Heart right ventricle (tissue), 16 donors: Measurements from ENCODE around the gene AIRE. TPM values are rescaled to one million over a fixed set of nuclear protein-coding genes. Genes with fewer than 3 reads are reported as not detected.

ENCODE experiments used
- ATAC-seq, 8 donors: fragments of 200-7000 bp; cut with Tn5 transposase; one replicate each; pipeline ENCODE4 v1.9.1; 2020; ENCODE audit warnings: mild to moderate bottlenecking in 8 of 8, moderate library complexity in 8 of 8, moderate number of reproducible peaks in 1 of 8
- DNase-seq, 2 donors: peaks; one replicate each; pipeline ENCODE4 v3.0.0-alpha.2; 2020
- H3K27ac ChIP-seq, 10 donors: fragments of 200-600 bp; sonication (generic) in 2 of 10; one replicate each; pipeline versions ENCODE4 v1.5.0 to v1.8.0; 2020 to 2022; ENCODE audit warnings: mild to moderate bottlenecking in 3 of 10
- H3K27me3 ChIP-seq, 7 donors: fragments of 200-600 bp; one replicate each; pipeline ENCODE4 v1.8.0; 2021 to 2022; ENCODE audit warnings: mild to moderate bottlenecking in 2 of 7
- H3K36me3 ChIP-seq, 9 donors: fragments of 200-600 bp; sonication (generic) in 1 of 9; one replicate each; pipeline versions ENCODE4 v1.5.0 to v1.8.0; 2020 to 2022; ENCODE audit warnings: mild to moderate bottlenecking in 2 of 9
- H3K4me1 ChIP-seq, 9 donors: fragments of 200-600 bp; sonication (generic) in 1 of 9; one replicate each; pipeline versions ENCODE4 v1.5.0 to v1.8.0; 2020 to 2022; ENCODE audit warnings: mild to moderate bottlenecking in 4 of 9
- H3K4me3 ChIP-seq, 10 donors: fragments of 200-600 bp; sonication (generic) in 2 of 10; one replicate each; pipeline versions ENCODE4 v1.5.0 to v1.8.0; 2020 to 2022; ENCODE audit warnings: mild to moderate bottlenecking in 7 of 10, moderate library complexity in 2 of 10
- H3K9me3 ChIP-seq, 11 donors: fragments of 200-600 bp in 10 of 11; sonication (generic) in 2 of 11; one replicate each; pipeline versions ENCODE4 v1.5.0 to v1.8.0; 2013 to 2022; ENCODE audit warnings: mild to moderate bottlenecking in 2 of 11, control low read depth in 1 of 11, moderate library complexity in 1 of 11
- WGBS, 2 donors: extraction: QIAGEN DNeasy Blood & Tissue Kit; methylation state at CpG; one replicate each; pipeline ENCODE4 v1.1.7; 2013; ENCODE audit warnings: inconsistent platforms in 1 of 2; 5-methylcytosine and 5-hydroxymethylcytosine counted together
- intact Hi-C, 10 donors: fragments of 100-400 bp; cut with DNase I; formaldehyde crosslinking; loops; one replicate each; pipeline versions ENCODE4 v1.11.1 to v1.14.2; 2022
- polyA plus RNA-seq, 2 donors: library from polyadenylated mRNA; stranded (reverse); fragments of 200-250 nt; gene quantifications; one replicate each; pipeline ENCODE4 v1.2.3, GENCODE V29; 2013
- total RNA-seq, 10 donors: library from RNA; stranded (reverse); fragmentation: NEBNext Ultra II Directional in 3 of 10; extraction: Animal tissue kit (Norgen Biotek cat#: 25700) in 3 of 10; gene quantifications; one replicate each; pipeline versions ENCODE4 v1.2.1 to v1.2.4, GENCODE V29; 2021 to 2023
- TF ChIP-seq, protein P1 (sequence below), 9 donors: fragments of 200-600 bp; sonication (generic) in 2 of 9; IDR thresholded peaks; one replicate each; pipeline versions ENCODE4 v1.5.0 to v1.8.0; 2021 to 2022; ENCODE audit warnings: antibody characterized with exemption in 9 of 9, mild to moderate bottlenecking in 5 of 9, moderate library complexity in 1 of 9
- donor health status: Arrhythmogenic right ventricular cardiomyopathy.
- donor health status: ischemic (EF 13 %, LVEDD 7.1; RV severe dilation, severe dysfunction).
- donor health status: healthy with polysubstance abuse.
- donor health status: DM: no; HTN: yes; CAD: no.
- donor health status: DM: no; HTN: no; CAD: no.
- donor health status: ischemic (EF 25% LVEDD 6.9; RV normal size, moderate dysfunction).
- donor health status: ischemic (EF 25% LVEDD 5.7; RV mildly dilated, moderate dysfunction).
- donor health status: healthy.
- donor health status: DM: yes; HTN: yes; CAD: no.
- donor health status: Ischemic cardiomyopathy.
- donor health status: ischemic (EF 35%, LVEDD 5.7; RV mildly dilated, moderate dysfunction).
- donor health status: nonischemic (EF 11% LVEDD 7.7; RV severe dilation, severe dysfunction).
- donor health status: DM: yes; HTN: yes; CAD: no.
- donor health status: PGD.
- donor health status: ischemic (EF 29% LVEDD 5.4; RV normal size, mild dysfunction).
- donor health status: nonischemic (EF 23%, LVEDD 6.1; RV moderate dilation, normal function).

Gene AIRE
- total and polyA plus RNA-seq, 12 donors: 0.05 to 0.10 (median 0.06) TPM; not detected in 9

DNA sequence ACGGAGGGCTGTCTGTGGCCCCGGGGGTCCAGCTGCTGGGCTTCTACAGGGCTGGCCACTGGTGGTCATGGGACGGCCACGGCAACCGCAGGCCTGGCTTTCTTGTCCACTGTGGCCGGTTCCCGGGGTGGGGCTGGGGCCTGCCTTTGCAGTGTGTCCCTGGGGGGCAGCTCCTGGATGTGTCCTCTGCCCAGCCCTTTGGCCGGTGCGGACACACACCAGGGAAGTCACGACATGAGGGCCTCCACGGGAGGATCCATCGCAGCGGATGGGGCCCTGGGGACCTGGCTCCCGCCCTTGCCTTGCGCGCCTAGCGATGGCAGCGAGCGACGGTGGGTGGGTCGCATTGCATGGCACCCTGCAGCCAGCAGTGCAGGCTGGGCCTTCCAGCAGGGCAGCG is 32.2 kb downstream of the AIRE start:
- Histone ChIP-seq H3K4me3 (no peak overlapping the region), H3K4me1 (no peaks in the 10 kb centered on the region), H3K36me3 (peaks cover 0 to 100% (median 22%) of the 10 kb centered on the region in 9 donors), H3K27ac (no peak overlapping the region), H3K9me3 (no peaks in the 10 kb centered on the region), H3K27me3 (no peaks in the 10 kb centered on the region)
- no peak for ATAC-seq
- 94 to 95% methylated on average over 22 of the region's 22 CpGs for WGBS, 2 donors
- intact Hi-C loops: loop anchor here in 2 of 10 donors (2.0 to 10.0 kb wide), 2 partner anchors 13 to 313 kb away; no protein-coding TSS in a partner anchor
- DNase-seq: no peak
- TF ChIP-seq, protein P1, sequence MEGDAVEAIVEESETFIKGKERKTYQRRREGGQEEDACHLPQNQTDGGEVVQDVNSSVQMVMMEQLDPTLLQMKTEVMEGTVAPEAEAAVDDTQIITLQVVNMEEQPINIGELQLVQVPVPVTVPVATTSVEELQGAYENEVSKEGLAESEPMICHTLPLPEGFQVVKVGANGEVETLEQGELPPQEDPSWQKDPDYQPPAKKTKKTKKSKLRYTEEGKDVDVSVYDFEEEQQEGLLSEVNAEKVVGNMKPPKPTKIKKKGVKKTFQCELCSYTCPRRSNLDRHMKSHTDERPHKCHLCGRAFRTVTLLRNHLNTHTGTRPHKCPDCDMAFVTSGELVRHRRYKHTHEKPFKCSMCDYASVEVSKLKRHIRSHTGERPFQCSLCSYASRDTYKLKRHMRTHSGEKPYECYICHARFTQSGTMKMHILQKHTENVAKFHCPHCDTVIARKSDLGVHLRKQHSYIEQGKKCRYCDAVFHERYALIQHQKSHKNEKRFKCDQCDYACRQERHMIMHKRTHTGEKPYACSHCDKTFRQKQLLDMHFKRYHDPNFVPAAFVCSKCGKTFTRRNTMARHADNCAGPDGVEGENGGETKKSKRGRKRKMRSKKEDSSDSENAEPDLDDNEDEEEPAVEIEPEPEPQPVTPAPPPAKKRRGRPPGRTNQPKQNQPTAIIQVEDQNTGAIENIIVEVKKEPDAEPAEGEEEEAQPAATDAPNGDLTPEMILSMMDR (IDR thresholded peaks at IDR 0.05): no peak

DNA sequence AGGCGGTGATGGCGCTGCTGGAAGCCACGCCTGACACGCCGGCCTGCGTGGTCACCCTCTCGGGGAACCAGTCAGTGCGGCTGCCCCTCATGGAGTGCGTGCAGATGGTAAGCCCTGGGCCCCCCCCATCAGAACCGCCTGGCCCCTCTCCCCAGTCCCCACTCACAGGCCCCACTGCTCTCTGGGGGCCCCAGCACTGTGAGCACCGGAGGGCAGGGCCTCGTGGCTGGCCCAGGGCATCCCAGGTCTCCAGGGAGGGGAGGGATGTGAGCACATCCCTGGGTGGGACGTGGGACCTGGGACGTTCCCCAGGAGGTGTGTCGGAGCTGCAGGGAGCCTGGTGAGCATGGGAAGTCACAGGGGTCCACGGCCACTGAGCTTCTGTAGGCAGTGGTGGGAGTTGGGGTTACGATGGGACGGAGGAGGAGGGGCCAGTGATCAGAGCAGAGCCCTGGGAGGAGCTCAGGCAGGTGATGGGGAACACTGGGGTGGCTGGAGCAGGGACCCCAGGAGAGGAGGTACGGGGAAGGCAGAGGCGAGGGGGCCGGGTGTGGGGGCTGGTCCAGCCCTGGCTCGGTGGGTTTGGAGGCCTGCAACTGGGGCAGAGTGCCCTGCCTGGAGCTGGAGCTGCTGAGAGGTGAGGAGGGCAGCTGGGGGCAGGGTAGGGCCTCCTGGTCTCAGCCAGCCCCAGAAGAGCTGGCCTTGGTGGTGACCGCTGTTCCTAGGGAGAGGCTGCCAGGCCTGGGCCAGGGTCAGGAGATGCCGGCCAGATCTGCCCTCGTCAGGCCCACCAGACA is 33.0 kb downstream of the AIRE start:
- TF ChIP-seq, protein P1 (IDR thresholded peaks at IDR 0.05): no peak
- Histone ChIP-seq H3K4me3 (no peak overlapping the region), H3K4me1 (no peaks in the 10 kb centered on the region), H3K27me3 (no peaks in the 10 kb centered on the region), H3K36me3 (peaks cover 0 to 100% (median 22%) of the 10 kb centered on the region in 9 donors), H3K27ac (no peak overlapping the region), H3K9me3 (no peaks in the 10 kb centered on the region)
- no peak for DNase-seq
- intact Hi-C loops: loop anchor here in 2 of 10 donors (2.0 to 10.0 kb wide), 2 partner anchors 14 to 314 kb away; no protein-coding TSS in a partner anchor
- 94 to 95% methylated on average over 25 of the region's 25 CpGs for WGBS, 2 donors
- no peak for ATAC-seq

DNA sequence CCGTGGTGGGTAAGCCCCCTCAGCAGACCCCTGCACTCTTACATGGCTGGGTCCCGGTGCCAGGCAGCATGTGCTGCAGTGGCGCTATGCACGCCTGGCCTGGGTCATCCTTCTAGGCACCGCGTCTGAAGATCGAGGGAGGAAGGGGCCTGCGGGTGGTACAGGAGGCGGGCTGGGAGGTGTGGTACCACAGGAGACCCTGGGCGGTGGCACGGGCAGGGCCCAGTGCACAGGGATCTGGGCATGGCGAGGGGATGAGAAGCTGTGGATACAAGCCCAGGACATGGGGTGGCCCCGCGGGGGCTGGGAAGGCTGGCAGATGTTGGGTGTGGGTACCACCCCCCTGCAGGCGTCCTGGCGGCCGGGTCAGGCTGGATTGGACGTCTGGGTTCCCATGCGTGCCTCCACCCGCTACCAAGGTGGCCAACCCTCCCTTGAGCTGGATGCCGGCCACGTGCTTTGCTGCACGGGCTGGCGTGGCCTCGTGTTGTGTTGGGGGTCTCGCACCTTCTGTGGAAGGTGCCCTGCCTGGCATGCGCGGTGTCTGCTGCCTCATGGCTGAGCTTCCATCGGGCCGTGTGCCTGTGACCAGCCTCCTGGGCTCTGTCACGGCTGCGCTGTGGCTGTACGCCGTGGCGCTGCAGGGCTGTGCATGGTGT is 33.9 kb downstream of the AIRE start:
- TF ChIP-seq, protein P1 (IDR thresholded peaks at IDR 0.05): no peak
- intact Hi-C loops: loop anchor here in 2 of 10 donors (2.0 to 10.0 kb wide), 3 partner anchors 15 to 315 kb away; no protein-coding TSS in a partner anchor
- Histone ChIP-seq H3K36me3 (peaks cover 0 to 100% (median 22%) of the 10 kb centered on the region in 9 donors), H3K9me3 (no peaks in the 10 kb centered on the region), H3K4me1 (no peaks in the 10 kb centered on the region), H3K4me3 (no peak overlapping the region), H3K27ac (no peak overlapping the region), H3K27me3 (no peaks in the 10 kb centered on the region)
- DNase-seq: no peak
- no peak for ATAC-seq
- WGBS, 2 donors: 94% methylated on average over 35 of the region's 35 CpGs

DNA sequence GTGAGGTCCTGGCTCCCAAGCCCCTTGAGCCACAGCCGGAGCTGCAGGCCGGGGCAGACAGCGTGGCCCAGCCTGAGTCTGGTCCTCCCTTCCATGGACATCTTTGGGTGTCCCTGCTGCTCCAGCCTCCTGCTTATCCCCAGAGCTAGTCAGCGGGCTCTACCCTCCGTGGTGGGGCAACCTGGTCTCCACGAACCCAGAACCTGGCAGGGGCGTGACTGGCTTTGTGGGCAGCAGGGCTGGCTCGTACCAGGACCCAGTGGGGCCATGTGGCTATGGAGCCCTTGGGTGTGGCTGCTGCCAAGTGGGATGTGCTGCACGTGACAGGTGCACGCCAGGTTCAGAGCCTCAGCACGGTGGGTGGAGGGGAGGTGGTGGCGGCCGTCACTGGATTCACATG is 35.2 kb downstream of the AIRE start:
- Histone ChIP-seq H3K27ac (no peak overlapping the region), H3K9me3 (no peaks in the 10 kb centered on the region), H3K27me3 (no peaks in the 10 kb centered on the region), H3K4me1 (no peaks in the 10 kb centered on the region), H3K36me3 (peaks cover 0 to 100% (median 35%) of the 10 kb centered on the region in 9 donors), H3K4me3 (no peak overlapping the region)
- TF ChIP-seq, protein P1 (IDR thresholded peaks at IDR 0.05): no peak
- intact Hi-C loops: loop anchor here in 1 of 10 donors (10.0 kb wide), 1 partner anchor 286 kb away; no protein-coding TSS in a partner anchor
- 92 to 93% methylated on average over 13 of the region's 13 CpGs for WGBS, 2 donors
- DNase-seq: no peak
- ATAC-seq: no peak
